GM12891 (cell line): ENCODE measurements around the gene BAHD1.

Experiments
- POLR2A ChIP-seq: IDR thresholded peaks from 2 replicates; pipeline ENCODE4 v1.6.1; 2011; ENCODE audit warnings: low read depth, low read length, control low read depth
- TAF1 ChIP-seq: IDR thresholded peaks from 2 replicates; pipeline ENCODE4 v1.6.1; 2011; ENCODE audit warnings: low read depth, low read length, control low read depth

DNA sequence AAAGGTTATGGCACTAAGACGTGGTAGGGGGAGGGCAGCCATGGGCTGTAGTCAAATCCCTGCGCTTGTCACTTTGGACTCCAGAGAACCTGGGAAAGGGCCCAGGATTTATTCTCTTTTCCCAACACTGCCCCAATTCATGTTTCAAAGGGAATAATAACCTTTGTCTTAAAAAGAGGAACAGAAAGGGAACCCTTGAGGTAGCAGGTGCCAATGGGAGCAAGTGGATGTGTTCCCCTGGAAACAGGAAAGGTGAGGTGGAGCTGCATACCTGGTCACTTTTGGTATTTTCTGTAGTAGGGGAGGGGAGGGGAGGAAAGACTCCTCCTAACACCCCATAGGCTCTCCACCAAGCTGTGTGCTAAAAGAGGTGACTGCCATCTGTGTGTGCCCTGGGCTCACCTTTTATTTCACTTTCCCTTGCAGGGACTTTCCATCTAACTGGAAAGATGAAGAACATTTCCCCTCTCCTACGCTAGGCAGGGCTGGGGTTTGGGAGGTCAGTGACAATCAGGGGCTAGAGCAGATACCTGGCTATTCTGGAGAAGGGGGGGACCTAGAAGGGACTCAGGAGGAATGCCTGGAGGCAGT, 23.9 kb downstream of the BAHD1 start:
- no peak for TF ChIP-seq POLR2A
- no peak for TF ChIP-seq TAF1
